ENCODE data around the gene PPP1R26.
"Not testable (repeated sequence)": the region's sequence is repeated elsewhere in the genome, so short reads cannot be mapped to it uniquely, and the experiment has no call there.

Gene PPP1R26

DNA sequence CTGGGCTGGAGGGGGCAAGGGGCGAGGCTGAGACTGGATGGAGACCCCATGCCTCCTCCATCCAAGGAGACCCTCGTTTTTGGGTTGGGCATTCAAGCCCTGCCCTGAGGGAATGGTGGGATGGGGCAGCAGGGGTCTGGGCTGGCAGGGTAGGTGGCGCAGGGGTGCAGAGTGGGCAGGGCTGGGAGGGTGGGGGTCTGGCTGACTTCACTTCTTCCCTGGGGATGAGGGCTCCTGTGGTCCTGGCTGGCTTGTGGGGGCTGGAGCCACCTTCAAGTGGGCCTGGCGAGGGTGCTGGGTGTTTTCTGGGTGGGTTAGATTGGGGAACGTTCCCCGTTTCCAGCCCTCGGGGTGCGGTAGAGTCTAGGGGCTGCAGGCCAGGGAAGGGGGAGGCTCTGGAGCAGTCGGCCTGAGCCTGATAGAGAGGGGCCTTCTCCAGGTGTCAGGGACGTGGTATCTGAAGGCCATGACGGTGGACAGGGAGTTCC, 42.1 kb downstream of the PPP1R26 start:
- DNase-seq = no peak

DNA sequence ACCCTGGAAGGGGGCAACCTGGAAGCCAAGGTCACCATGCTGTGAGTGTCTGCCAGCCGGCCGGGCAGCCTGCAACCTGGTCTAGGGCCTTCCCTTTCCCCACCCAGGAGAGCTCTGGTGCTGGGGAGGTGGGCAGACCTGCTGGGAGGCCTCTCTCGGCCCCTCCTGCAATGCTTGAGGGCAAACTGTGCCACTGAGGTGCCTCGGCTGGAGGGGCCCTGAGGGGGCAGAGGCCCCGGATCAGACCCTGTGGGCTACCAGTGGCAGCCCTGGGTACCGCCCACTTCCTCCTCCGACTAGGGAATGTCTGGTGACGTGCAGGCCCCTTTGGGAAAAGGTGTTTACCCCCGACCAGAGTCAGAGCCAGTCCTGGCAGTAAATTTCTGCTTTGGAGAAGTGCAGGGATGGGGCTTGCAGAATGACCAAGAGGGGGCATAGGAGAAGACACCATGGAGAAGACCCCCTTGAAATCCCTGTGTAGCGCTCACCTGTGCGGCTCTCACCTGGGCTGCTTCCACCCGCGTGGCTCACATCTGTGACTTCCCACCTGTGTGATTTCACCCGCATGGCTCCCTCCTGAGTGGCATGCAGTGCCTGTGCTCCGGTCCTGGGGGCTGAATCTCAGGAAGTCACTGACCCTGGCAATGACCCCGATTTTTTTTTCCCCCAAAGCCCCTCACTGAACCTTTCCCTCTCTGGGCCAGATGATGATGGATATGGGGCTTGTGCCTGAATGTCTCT, 42.7 kb downstream of the PPP1R26 start:
- DNase-seq = no peak

DNA sequence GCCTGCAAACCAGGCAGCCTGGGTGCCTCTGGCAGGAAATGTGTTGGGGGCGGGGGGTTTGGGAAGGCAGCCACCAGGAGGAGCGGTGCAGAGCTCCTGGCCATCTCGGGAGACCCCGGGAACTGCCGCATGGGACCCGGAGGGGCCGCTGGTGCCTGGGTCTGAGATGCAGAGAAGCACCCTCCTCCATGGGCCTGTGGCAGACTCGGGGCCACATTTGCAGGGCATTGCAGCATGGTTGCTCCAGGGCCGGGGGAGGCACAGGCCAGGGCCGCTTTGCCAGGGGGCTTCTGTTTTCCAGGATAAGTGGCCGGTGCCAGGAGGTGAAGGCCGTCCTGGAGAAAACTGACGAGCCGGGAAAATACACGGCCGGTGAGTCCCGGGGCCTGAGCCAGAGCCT, 43.3 kb downstream of the PPP1R26 start:
- no peak for DNase-seq

DNA sequence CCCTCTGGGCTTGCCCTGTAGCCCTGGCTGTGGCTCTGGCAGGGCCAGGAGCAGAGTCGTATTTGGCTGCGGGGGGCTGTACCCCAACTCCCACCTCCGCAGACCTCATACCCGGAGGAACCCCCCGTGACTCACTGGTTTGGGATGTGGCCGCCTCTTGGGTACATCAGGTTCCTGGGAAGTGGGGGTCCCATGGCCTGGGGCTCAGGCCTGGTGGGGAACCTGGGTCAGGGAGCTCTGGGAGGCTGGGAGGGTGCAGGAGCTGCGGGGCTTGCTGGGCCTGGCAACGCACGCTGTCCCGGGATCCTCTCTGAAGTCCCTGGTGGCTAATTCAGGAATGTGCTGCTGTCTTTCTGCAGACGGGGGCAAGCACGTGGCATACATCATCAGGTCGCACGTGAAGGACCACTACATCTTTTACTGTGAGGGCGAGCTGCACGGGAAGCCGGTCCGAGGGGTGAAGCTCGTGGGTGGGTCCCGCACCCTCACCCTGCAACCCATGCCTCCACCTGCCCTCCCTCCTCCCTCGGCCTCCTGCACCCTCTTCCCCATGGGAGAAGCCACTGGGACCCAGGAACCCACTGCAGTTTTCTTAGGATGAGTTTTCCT, 44.0 kb downstream of the PPP1R26 start:
- no peak for DNase-seq

DNA sequence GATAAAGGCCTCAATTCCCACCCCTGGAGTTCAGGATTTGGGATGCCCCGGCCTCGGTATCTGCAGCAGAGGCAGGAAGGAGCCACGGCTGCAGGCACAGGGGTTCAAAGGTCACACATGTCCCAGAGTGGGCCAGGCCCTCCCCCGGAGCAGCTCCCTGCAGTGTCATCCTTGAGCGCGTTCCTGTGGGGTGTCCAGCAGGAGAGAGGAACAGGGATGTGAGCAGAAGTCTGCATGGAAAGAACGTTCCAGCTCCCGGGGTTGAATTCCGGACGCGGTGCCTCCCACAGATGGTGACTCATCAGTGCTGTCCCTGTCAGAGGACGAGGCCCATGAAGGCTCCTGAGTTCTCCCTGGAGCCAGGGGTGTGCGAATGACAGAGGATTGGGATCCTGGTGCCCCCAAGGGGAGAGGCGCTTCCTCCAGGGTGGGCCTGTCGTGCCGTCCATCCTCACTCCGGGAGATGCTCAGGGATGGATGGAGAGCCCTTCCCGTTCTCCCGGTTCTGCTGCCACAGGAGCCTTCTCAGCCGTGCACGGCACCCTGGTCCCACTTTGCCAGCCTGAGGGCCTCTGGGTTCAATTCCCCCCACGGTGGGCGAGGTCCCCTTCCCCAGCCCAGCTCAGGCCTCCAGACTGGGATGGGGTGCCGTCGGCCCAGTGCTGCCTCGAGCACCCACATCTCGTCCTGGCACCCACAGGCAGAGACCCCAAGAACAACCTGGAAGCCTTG, 44.7 kb downstream of the PPP1R26 start:
- no peak for DNase-seq

DNA sequence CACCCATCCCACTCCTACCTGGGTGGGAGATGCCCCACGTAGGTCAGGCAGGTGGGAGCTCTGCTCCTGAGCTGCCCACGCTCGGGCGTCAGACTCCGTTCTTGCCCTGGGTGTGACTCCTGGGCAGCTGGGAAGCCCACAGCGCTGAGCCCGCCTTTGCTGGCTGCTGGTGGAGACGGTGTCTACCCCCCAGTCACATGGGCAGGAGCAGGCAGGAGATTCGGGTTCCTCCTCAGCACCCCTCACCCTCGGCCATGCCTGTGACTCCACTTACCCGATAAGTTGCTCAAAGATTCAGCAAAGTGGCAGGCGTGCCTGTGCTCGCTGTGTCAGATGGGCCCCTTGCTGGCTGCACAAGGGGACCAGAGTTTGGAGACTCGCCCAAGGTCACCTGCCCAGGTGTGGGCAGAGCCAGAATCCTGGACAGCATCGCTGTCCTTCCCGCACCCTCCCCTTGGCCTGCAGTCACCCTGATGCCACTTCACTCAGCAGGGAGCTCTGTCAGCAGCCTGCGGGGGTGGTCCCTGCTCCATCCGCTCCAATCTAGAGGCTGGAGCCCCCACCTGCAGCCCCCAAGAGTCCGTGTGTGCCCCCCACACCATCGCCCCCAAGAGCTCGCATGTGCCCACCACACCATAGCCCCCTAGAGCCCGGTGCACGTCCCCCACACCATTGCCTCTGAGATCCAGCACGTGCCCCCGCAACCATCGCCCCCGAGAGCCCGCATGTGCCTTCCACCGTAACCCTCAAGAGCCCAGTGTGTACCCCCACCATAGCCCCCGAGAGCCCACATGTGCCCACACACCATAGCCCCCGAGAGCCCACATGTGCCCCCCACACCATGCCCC, 45.9 kb downstream of the PPP1R26 start:
- no peak for DNase-seq

DNA sequence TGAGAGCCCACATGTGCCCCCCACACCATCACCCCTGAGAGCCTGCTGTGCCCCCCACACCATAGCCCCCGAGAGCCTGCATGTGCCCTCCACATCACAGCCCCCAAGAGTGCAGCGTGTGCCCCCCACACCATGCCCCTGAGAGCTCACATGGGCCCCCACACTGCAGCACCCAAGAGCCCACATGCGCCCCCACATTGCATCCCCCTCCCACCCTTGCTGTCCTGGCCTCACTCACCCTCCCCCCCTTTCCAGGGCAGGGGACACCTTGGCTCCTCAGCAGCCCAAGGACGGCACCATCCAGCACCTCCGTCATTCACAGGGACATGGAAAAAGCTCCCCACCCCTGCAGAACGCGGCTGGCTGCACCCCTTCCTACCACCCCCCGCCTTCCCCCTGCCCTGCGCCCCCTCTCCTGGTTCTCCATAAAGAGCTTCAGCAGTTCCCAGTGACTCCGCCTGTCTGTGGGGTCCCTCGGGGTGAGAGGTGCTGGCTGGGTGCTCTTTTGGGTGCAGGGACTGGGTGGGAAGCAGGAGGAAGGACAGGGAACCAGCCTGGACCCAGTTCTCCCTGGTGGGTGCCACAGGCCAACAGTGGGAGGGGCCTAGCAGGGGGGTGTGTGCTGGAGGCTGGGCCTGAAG, 46.6 kb downstream of the PPP1R26 start:
- DNase-seq = no peak

DNA sequence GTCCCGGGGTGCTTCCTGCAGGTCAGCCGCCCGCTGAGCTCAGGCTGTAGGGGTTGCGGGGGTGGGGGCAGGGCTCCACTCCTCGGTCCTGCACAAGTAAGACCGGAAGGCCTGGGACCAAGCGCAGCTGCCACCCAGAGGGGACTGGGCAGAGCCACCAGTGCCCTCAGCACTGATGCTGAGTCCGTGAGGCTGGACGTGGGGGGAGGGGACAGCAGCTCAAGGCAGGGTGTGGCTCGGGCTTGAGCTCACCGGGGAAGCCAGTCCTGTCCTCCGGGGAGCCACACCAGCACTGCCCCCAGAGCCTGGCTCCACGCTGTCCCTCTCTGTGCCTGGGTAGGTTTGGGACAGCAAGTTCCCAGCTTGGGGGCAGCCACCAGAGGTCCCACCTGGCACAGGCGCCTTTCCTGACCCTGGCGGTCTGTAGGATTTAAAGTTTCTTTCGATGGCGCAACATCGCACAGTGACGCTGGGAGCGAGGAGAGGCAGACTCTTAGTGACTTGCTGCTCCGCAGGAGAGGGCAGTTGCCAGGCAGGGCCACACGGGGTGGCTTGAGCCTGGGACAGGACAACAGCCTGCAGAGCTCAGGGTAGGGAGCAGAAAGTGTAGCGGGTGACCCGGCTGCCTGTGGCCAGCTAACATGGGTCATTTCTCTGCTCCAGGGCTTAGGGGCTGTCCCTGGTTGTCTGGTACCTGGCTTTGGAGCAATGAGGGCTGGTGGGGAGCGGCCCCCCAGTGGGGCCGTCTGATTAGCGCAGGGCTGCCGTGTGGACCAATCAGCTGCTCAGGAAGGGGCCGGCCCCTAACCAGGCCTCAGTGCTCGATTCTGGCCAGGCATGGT, 47.4 kb downstream of the PPP1R26 start:
- DNase-seq = no peak

DNA sequence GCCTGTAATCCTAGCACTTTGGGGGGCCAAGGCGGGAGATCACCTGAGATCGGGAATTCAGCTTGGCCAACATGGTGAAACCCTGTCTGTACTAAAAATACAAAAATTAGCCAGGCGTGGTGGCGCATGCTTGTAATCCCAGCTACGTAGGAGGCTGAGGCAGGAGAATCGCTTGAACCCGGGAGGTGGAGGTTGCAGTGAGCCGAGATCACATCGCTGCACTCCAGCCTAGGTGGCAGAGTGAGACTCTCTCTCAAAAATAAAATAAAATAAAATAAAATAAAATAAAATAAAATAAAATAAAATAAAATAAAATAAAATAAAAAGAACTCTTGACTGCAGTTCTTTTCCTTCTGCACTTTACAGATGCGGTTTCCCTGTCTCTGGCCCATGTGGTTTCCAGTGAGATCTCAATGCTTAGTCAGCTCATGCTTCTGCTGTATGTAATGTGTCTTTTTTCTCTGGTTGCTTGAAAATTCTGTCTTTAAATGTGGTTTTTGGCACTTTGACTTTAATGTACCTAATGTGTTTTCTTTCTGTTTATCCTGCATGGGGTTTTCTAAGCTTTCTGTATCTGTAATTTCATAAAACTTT, 49.4 kb downstream of the PPP1R26 start:
- not testable (repeated sequence) for DNase-seq

DNA sequence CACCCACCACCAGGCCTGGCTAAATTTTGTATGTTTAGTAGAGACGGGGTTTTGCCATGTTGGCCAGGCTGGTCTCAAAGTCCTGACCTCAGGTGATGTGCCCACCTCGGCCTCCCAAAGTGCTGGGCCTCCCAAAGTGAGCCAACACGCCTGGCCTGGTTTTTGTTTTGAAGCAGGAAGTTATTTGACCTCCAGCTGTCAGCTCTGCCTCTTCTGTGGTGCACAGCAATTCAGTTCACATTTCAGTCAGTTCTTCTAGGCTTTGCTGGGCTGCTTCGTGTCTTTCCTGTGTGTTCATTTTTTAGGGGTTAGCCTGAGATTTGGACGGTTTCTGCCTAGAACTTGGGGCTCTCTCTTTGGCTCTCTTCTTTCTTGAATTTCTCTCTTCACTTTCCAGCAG, 50.6 kb downstream of the PPP1R26 start:
- DNase-seq = no peak

DNA sequence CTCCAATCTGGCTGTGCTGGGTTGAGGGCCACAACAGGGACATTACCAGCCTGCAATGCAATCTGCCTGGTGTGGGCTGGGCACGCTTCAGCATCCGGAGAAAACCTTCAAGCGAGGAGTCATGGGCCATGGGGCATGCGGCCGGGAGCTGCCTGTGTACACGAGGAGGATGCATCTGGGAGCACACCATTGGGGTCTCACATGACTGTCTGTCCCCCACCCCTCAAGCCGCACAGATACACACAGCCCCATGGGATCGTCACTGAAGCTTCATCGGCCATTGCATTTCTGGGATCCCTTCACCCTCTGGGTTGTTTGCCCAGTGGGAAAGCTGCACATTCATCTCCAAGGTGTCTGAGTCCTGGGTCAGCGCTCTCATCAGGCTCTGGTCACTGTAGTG, 51.5 kb downstream of the PPP1R26 start:
- no peak for DNase-seq

DNA sequence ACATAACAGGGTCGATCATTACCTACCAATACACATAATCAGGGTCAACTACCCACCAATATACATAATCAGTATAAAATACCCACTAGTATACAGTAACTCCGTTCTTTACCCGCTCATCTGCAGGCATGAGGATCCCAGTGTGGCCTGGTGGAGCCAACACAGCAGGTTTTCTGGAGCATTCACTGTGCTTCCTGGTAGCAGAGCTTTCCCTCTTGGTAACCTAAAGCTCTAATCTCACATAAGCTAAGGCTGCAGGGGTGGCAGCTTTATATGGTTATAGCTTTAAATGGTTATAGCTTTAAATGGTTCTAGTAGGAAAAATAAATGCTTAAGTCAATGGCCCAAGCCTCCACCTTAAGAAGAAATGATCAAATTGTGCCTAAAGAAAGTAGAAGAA, 53.5 kb downstream of the PPP1R26 start:
- no peak for DNase-seq

DNA sequence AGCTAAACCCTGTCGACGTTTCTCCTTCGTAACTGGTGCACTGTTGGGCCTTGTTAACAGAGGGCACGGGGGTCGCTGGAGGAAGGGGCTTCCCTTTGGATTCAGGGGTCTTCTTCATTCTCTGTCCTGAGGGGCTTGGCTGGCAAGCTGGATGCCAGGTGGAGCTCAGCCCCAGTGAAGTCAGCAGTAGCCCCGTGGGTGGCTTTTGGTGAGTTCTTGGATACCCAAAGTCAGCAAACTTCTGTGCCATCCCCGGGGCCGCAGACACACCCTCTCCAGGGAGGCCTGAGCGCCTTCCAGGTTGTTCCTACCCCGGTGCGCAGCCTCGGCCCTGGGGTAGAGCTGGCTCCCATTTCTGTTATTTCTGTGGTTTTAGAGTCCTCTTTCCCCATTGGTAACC, 54.1 kb downstream of the PPP1R26 start:
- no peak for DNase-seq

DNA sequence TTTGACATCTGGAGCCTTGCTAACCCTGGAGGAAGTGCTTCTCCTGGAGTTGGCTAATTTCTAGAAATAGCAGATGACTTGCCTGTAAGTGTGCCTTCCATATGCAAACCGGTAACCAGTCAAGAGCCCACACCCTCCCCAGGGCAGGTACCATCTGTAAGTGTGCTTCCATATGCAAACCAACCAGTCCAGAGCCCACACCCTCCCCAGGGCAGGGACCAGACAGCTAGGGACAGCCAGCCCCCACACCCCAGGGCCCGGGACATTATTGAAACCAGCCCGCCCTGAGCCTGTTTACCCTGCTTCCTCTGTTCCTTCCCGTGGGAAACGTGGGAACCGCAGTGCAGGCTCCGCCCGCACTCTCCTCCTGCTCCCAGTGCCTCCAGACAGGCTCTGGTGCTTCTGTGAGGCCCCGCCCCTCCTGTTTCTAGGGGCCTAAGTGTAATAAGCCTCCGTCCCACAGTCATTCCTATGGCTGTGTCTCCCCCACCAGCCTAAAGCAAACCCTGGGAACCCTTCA, 54.7 kb downstream of the PPP1R26 start:
- not testable (repeated sequence) for DNase-seq

DNA sequence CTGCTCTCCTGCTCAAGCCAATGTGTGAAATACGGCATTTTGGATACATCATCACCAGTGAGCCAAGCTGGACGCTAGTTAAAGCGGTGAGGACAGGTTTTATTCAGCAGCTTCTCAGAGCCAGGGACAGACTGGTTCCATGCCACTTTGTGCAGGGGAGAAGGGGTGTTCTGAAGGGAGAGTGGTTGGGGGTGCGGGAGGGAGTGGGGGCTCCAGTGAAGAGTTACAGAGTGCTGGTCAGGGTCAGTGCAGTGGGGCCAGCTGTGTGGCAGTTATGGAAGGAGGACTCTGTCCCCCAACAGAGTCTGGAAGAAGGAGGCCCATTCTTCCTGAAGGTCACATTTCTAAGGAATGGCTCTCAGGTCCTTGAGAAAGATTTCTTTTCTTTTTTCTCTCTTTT, 55.2 kb downstream of the PPP1R26 start:
- DNase-seq = not testable (repeated sequence)

DNA sequence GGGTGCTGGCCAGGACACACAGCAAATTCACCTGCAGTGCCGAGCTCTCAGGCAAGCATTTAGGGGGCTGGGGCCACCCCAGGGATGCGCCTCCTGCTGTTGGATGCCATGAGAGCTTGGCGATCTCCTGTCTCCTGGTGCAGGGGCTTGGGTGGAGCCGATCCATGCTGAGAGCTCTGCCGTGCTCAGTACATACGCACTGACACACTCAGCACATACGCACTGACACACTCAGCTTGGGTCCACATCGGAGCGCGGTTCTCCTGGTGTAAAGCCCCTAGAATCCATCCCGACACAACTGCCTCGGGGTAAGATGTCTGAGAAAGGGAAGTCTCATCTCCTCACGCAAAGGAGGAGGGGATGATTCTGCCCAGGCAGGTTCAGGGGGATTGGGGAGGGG, 56.0 kb downstream of the PPP1R26 start:
- not testable (repeated sequence) for DNase-seq

DNA sequence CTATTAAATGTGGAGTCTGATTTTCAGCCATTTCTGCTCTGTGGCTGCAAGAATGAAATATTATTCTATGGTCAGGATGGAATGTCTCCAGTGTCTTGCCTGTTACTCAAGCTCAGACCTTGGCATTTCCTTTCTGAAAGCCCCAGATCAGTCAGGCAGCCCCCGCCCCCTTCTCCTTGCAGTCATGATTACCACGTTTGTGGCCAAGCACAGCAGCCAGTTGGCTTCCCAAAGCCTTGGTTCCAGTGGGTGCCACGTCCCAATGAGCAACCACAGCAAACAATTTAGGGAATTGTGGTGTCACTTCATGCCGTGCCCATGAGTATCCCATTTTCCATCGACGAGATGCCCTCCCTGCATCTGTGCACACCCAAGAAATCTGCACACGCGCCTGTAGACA, 56.6 kb downstream of the PPP1R26 start:
- no peak for DNase-seq

All from hypothalamus (tissue), 51 donors.